IPS-18a (cell line): ENCODE measurements around the gene SMIM38.

ENCODE experiments used
- H3K27ac ChIP-seq: one replicate; pipeline ENCODE4 v1.5.1; 2013; ENCODE audit warnings: low read length
- H3K27me3 ChIP-seq: one replicate; pipeline ENCODE4 v1.6.1; 2013; ENCODE audit warnings: mild to moderate bottlenecking, low read length; ENCODE audit not compliant: control insufficient read depth, insufficient read depth
- H3K36me3 ChIP-seq: one replicate; pipeline ENCODE4 v1.6.1; 2013; ENCODE audit warnings: low read depth, low read length; ENCODE audit not compliant: control insufficient read depth
- H3K4me1 ChIP-seq: one replicate; pipeline ENCODE4 v1.6.1; 2013; ENCODE audit warnings: low read depth, low read length; ENCODE audit not compliant: control insufficient read depth
- H3K4me3 ChIP-seq: one replicate; pipeline ENCODE4 v1.5.1; 2013; ENCODE audit warnings: low read length
- H3K9ac ChIP-seq: one replicate; pipeline ENCODE4 v1.6.1; 2013; ENCODE audit warnings: mild to moderate bottlenecking, low read length, moderate library complexity
- H3K9me3 ChIP-seq: one replicate; pipeline ENCODE4 v1.6.1; 2013; ENCODE audit warnings: low read depth, low read length; ENCODE audit not compliant: control insufficient read depth

SMIM38 gene

DNA sequence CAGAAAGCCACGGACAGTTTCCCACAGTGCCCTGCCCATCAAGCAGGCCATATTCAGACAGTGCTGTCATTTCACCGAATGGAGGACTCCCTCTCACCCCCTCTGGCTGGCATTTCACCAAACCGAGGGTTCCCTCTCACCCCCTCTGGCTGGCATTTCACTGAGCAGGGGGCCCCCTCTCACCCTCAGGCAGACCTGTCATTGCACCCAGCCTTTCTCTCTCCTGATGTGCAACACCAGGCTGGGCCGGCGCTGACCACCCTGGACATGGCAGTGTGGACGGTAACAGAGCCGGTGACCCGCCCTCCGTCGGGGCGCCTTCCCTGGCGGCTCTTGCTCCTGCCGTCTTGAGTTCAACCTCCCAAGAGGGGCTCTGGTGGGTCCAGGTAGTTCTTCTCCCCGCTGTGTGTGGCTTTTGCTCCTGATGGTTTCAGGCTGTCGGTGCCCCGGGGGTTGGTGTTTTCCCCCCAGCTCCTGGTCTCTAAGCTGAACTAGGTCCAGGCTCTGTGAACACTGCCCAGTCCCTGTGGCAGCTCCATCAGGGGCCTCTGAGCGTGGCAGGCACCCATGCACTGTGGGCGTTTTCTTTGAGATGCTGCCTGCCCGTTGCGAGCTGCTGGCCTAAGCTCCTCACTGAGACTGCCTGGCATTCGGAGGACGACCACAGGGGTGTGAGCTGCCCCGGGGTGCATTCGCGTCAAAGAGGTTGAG, 46.9 kb downstream of the SMIM38 start:
- no peaks in the 10 kb centered on the region for H3K4me1 ChIP-seq
- H3K9ac ChIP-seq, result no peak overlapping the region
- H3K27me3 ChIP-seq, result no peaks in the 10 kb centered on the region
- no peaks in the 10 kb centered on the region for H3K36me3 ChIP-seq
- H3K27ac ChIP-seq, result no peak overlapping the region
- H3K4me3 ChIP-seq, result no peak overlapping the region
- H3K9me3 ChIP-seq, result no peaks in the 10 kb centered on the region

DNA sequence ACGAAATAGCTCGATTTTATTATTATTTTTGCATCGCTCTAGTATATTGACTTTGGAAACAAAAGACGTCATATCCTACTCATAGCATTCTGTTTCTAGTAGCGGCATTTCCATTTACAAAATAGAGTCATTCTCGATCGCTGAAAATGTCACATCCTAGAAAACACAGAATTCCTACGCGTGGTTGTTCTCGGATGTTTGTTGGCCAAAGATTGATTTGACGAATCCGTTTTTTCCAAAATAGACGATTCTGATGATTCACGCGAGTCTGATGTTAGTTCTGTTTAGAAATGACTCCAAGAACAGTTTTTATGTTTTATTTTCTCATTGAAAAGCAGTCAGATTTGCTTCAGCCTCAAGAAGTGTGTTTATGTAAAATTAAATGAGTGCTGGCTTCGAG, 47.6 kb downstream of the SMIM38 start:
- no peak overlapping the region for H3K27ac ChIP-seq
- H3K9ac ChIP-seq, result no peak overlapping the region
- H3K4me3 ChIP-seq, result no peak overlapping the region
- no peaks in the 10 kb centered on the region for H3K36me3 ChIP-seq
- no peaks in the 10 kb centered on the region for H3K9me3 ChIP-seq
- no peaks in the 10 kb centered on the region for H3K27me3 ChIP-seq
- H3K4me1 ChIP-seq, result no peaks in the 10 kb centered on the region

DNA sequence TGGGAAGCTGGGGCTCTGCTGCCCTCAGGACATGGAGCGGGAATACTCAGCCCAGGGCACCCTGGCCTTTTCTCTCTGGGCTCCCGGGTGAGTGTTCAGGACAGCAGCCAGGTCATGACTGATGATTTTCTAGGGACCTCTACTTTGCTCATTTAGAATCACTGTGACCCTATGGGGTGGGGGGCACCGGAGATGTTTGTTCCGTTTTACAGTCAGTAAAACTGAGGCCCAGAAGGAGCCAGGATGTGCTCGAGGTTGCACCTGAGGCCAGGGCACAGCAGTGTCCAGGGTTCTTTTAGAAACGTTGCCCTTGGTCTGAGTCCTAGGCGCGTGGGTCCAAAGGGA, 48.1 kb downstream of the SMIM38 start:
- no peaks in the 10 kb centered on the region for H3K9me3 ChIP-seq
- no peak overlapping the region for H3K9ac ChIP-seq
- H3K4me1 ChIP-seq, result no peaks in the 10 kb centered on the region
- no peak overlapping the region for H3K27ac ChIP-seq
- no peak overlapping the region for H3K4me3 ChIP-seq
- H3K27me3 ChIP-seq, result no peaks in the 10 kb centered on the region
- no peaks in the 10 kb centered on the region for H3K36me3 ChIP-seq

DNA sequence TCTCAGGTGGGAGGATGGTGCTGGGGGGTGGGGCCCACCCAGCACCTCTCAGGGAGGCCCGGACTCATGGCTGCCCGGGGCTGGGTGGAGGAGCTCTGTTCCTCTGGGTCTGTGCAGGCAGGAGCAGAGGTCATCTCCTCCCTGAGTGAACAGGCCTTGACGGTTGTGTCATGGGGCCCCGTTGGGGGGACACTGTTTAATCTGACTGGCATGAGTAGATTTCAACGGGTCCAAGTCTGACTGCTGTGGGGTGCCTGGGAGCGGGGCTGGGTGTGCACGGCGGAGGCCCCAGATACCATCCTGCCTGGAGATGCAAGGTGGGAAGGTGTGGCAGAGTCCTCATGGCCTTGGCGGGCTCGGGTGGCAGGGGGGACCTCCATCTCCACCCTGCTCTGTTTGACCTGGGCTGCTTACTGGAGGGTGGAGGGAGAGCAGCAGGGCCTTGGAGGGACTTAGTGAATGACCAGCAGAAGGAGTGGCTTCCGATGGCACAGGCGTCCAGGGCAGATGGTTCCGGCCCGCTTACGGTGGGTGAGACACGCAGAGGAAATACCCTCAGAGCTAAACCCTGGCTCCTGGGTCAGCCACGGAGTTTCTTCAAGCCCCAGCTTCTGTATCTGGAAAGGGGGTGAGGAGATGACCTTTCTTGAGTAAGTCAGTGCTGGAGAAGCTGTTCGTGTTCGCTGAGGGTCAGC, 48.7 kb downstream of the SMIM38 start:
- no peaks in the 10 kb centered on the region for H3K27me3 ChIP-seq
- no peaks in the 10 kb centered on the region for H3K36me3 ChIP-seq
- no peak overlapping the region for H3K9ac ChIP-seq
- no peak overlapping the region for H3K27ac ChIP-seq
- no peaks in the 10 kb centered on the region for H3K4me1 ChIP-seq
- no peaks in the 10 kb centered on the region for H3K9me3 ChIP-seq
- no peak overlapping the region for H3K4me3 ChIP-seq

DNA sequence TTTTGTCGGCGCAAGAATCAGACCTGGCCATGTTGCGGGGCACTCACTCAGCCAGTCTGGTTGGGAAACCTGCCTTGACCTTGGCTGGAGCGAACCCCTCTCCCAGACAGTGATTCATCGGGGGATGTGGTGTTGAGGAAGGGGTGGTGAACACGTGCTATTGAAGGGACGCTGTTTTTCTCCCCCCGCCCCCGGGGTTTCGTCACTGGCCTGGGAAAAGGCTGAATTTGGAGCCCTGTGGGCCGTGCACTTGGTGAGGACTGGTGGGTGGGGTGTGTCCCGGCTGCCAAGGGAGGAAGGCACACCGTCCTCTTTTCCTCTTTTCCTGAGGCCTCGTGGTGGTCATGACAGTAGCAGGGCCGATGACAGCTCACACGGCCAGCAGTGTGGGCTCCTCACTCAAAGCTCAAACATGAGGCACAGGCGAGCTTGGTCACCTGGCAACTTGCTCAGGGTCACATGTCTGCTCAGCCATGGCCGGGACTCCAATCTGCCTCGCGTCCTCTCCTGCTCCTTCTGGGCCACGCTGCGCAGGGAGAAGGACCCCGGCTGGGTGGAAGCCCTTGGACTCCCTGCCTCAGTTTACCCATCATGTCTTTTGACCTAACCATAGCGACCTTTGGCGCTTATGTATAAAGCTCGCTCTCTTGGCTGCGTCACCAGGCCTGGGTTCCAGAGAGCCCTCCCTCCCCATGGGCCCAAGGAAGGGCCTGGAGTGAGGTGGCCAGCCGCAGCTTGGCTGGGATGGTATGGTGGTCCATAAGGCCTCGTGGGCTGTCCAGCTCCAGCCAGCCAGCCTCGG, 49.4 kb downstream of the SMIM38 start:
- no peaks in the 10 kb centered on the region for H3K36me3 ChIP-seq
- H3K27me3 ChIP-seq, result no peaks in the 10 kb centered on the region
- H3K27ac ChIP-seq, result no peak overlapping the region
- no peaks in the 10 kb centered on the region for H3K4me1 ChIP-seq
- no peaks in the 10 kb centered on the region for H3K9me3 ChIP-seq
- no peak overlapping the region for H3K9ac ChIP-seq
- H3K4me3 ChIP-seq, result no peak overlapping the region
